ENCODE results near the gene SLC41A2.

SLC41A2 gene

DNA sequence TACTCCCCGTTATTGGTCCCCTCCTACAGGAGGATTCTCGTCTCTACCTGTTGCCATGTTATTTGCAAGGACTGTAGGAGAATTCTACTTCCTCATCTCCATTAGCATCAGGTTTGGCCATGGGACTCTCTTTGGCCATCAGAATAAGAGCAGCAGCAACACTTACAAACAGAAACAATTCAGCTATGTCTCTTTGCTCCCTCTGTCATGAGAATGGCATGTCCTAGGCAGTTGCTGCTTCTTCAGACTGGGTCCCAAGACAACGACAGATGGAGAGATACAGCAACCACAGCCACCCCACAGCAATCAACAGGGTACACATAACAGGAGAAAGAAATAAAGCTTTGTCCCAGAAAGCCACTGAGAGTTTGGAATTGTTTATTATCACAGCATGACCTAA, 19.7 kb downstream of the SLC41A2 start:
- TF ChIP-seq, protein P1, sequence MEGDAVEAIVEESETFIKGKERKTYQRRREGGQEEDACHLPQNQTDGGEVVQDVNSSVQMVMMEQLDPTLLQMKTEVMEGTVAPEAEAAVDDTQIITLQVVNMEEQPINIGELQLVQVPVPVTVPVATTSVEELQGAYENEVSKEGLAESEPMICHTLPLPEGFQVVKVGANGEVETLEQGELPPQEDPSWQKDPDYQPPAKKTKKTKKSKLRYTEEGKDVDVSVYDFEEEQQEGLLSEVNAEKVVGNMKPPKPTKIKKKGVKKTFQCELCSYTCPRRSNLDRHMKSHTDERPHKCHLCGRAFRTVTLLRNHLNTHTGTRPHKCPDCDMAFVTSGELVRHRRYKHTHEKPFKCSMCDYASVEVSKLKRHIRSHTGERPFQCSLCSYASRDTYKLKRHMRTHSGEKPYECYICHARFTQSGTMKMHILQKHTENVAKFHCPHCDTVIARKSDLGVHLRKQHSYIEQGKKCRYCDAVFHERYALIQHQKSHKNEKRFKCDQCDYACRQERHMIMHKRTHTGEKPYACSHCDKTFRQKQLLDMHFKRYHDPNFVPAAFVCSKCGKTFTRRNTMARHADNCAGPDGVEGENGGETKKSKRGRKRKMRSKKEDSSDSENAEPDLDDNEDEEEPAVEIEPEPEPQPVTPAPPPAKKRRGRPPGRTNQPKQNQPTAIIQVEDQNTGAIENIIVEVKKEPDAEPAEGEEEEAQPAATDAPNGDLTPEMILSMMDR (IDR thresholded peaks at IDR 0.05; ENCODE audit: insufficient read depth, low read length, missing control alignments), result no peak
- DNase-seq (ENCODE audit: low read depth, low spot score), result no peak
- CTCF ChIA-PET, result interaction anchor here (1.0 kb wide), 1 partner anchor 557 kb away, joined by 5 read pairs; no protein-coding TSS in a partner anchor
- POLR2A ChIA-PET, result interaction anchor here (0.6 kb wide), 1 partner anchor 603 kb away, joined by 4 read pairs; no protein-coding TSS in a partner anchor
- no peak overlapping the region for H3K4me3 ChIP-seq (ENCODE audit: low read depth, low read length)

DNA sequence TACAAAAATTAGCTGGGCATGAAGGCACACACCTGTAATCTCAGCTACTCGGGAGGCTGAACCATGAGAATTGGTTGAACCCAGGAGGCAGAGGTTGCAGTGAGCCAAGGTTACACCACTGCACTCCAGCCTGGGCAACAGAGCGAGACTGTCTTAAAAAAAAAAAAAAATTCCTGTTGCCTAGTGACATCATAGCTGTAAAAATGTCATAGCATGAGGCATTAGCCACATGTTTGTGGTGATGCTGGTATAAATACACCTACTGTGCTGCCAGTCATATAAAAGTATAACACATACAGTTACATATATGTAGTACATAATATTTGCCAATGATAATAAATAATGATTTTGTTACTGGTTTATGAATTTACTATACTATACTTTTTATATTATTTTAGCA, 22.2 kb downstream of the SLC41A2 start:
- POLR2A ChIA-PET, result no interaction called here

DNA sequence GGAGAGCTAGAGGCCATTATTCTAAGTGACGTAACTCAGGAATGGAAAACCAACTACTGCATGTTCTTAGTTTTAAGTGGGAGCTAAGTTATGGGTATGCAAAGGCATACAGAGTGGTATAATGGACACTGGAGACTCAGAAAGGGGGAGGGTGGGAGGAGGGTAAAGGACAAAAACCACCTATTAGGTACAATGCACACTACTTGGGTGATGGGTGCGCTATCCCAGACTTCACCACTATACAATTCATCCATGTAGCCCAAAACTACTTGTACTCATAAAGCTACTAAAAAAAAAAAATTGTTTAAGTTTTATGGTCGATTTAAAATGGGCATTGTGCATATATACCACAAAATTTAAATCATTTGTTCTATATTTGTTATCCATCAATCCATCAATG, 24.3 kb downstream of the SLC41A2 start:
- POLR2A ChIA-PET, result no interaction called here
- H3K4me3 ChIP-seq (ENCODE audit: low read depth, low read length), result no peak overlapping the region
- no peak for DNase-seq (ENCODE audit: low read depth, low spot score)

More for the DNA sequence above, 22.2 kb downstream of the SLC41A2 start:
- TF ChIP-seq, protein P1 (IDR thresholded peaks at IDR 0.05; ENCODE audit: insufficient read depth, low read length, missing control alignments), result no peak
- no peak for DNase-seq (ENCODE audit: low read depth, low spot score)
- CTCF ChIA-PET, result interaction anchor here (1.0 kb wide), 1 partner anchor 41 kb away, joined by 3 read pairs; no protein-coding TSS in a partner anchor
- no peak overlapping the region for H3K4me3 ChIP-seq (ENCODE audit: low read depth, low read length)

DNA sequence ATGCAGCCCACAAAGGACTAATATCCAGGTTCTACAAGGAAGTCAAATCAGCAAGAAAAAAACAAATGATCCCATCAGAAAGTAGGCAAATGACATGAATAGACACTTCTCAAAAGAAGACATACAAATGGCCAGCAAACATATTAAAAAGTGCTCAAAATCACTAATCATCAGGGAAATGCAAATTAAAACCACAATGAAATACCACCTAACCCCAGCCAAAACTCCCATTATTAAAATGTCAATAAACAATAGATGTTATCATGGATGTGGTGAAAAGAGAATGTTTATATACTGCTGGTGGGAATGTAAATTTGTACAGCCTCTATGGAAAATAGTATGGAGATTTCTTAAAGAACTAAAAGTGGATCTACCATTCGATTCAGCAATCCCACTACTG, 25.0 kb downstream of the SLC41A2 start:
- DNase-seq (ENCODE audit: low read depth, low spot score), result no peak
- CTCF ChIA-PET, result no interaction called here
- no peak overlapping the region for H3K4me3 ChIP-seq (ENCODE audit: low read depth, low read length)
- TF ChIP-seq, protein P1 (IDR thresholded peaks at IDR 0.05; ENCODE audit: insufficient read depth, low read length, missing control alignments), result no peak
- POLR2A ChIA-PET, result no interaction called here

More for the DNA sequence above, 24.3 kb downstream of the SLC41A2 start:
- TF ChIP-seq, protein P1 (IDR thresholded peaks at IDR 0.05; ENCODE audit: insufficient read depth, low read length, missing control alignments), result no peak
- CTCF ChIA-PET, result interaction anchor here (0.6 to 1.3 kb wide), 2 partner anchors 57 to 634 kb away, joined by 3 read pairs; no protein-coding TSS in a partner anchor

DNA sequence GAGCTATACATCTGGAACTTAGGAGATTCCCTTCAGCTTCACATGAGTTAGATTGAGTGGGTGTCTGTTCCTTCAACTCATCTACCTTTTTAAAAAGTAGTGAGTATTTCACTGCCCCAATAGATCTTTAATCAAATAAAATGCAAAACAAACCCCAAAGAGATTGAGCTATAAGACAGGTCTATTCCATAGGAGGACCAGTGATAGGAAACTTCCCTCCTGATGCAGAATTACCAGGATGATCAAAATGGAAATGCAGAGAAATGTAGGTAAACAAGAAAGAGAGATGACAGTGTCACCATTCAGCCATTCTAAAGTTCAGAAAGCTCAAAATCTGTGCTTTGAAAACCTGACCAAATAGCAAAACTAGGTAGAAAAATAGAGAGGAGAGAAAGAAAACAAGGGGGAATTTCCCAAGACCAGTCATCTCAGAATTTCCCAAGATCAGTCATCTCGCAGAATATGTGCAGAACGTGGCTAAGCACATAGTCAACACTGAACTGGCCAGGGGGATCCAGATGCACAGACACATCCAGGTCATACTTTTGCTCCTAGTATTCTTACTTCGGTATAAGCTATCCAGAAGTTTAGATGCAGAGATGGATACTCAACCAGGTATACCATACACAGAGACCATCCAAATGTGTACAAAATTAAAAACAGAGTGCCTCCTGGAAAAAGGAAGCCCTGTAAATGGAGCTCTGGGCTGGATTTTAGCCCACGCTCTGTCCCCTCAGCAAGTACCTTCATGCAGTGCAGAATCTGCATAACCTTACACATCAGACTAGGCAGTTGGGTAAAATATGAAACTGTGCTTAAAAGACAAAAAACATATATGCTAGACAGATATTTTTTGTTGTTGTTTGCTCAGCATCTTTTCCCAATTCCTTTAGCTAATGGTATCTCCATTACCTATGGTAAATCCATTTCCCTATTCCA, 27.4 kb downstream of the SLC41A2 start:
- H3K4me3 ChIP-seq (ENCODE audit: low read depth, low read length), result no peak overlapping the region
- ChIA-PET CTCF (interaction anchor here (0.6 to 1.9 kb wide), 4 partner anchors 10 to 549 kb away, joined by 3 to 6 read pairs (median 3); no protein-coding TSS in a partner anchor), POLR2A (no interaction called here)
- DNase-seq (ENCODE audit: low read depth, low spot score), result no peak
- TF ChIP-seq, protein P1 (IDR thresholded peaks at IDR 0.05; ENCODE audit: insufficient read depth, low read length, missing control alignments), result no peak

DNA sequence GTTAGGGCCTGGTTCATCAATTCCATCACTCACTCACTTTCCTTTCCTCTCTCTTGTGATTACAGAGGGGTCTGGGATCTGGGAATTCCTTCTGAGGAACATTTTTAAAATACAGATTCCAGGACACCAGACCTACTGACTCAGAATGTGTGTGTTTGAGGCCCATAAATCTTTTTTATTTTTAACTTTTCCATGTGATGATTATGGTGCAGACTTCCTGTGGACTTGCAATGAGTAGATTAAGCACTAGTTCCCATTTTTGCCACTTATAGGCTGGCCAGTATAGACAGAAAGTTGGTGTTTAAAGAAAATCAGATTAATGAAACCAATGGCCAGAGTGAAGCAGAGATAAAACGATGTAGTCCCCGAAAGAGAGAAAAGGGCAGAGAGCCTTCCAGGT, 28.1 kb downstream of the SLC41A2 start:
- H3K4me3 ChIP-seq (ENCODE audit: low read depth, low read length), result no peak overlapping the region
- POLR2A ChIA-PET, result no interaction called here
- TF ChIP-seq, protein P1 (IDR thresholded peaks at IDR 0.05; ENCODE audit: insufficient read depth, low read length, missing control alignments), result no peak
- DNase-seq (ENCODE audit: low read depth, low spot score), result no peak
- CTCF ChIA-PET, result interaction anchor here (0.6 to 1.5 kb wide), 3 partner anchors 29 to 548 kb away, joined by 3 to 6 read pairs (median 3); no protein-coding TSS in a partner anchor

Measured in AG04449 (cell line).